ENCODE measurements around the gene RUFY3. TPM values are rescaled to one million over a fixed set of nuclear protein-coding genes. Genes with fewer than 3 reads are reported as not detected.

RUFY3 gene
- total and polyA plus RNA-seq, 2 of the 13 experiments (the other 11 are each of a cell fraction or from before 2014, with no cell fraction given): 17.9 to 25.3 TPM

DNA sequence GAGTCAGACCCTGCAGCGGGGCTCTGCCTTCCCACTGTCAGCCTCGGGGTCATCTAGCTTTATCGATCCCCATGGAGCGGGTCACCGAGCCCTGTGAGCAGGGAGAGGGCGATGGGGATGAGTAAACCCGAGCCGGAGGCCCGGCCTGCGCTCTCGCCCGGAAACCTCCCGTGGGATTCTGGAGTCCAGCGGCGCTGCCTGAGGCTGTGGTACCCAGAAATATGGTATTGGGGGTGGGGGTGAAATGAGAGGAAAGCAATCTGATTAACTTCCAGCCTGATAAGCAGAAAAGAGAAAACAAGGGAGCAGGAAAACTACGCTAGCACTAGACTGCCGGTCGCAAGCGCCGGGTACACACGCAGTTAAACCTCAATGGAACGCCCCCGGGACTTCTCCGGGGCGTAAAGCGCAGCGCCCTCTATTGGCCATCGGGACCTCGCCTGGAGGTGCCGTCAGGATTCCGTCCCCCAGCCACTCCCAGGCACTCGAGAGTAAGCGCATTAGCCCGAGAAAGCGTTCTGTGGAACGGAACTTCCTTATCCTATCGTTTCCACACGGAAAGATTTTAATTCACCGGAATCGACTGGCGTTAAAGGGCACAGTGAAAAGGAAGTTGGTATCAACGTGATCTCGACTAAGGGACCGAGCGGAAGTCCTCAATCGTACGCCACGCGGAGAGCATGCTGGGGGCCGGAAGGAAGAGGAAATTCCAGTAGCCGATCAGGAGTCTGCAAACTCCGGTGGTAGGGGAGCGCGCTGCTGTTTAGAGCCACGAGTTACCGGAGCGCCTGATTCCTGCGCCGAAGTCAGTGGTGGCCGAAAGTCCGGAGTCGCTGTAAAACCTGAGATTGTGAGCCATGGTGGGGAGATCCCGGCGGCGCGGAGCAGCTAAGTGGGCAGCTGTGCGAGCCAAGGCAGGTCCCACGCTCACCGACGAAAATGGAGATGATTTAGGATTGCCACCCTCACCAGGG lies 33.7 kb upstream of the RUFY3 start, which contains the start of gene UTP3 (continued):
- TF ChIP-seq, protein P1, sequence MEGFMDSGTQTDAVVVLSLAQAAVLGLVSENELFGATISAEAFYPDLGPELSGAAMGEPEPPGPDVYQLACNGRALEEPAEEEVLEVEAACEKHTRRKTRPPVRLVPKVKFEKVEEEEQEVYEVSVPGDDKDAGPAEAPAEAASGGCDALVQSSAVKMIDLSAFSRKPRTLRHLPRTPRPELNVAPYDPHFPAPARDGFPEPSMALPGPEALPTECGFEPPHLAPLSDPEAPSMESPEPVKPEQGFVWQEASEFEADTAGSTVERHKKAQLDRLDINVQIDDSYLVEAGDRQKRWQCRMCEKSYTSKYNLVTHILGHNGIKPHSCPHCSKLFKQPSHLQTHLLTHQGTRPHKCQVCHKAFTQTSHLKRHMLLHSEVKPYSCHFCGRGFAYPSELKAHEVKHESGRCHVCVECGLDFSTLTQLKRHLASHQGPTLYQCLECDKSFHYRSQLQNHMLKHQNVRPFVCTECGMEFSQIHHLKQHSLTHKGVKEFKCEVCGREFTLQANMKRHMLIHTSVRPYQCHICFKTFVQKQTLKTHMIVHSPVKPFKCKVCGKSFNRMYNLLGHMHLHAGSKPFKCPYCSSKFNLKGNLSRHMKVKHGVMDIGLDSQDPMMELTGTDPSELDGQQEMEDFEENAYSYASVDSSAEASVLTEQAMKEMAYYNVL (CRISPR knock-in tag; IDR thresholded peaks at IDR 0.05; ENCODE audit: borderline replicate concordance): no peak; the same call in 1 of the 2 replicates
- TF ChIP-seq SMAD1 (CRISPR knock-in tag; IDR thresholded peaks at IDR 0.05; ENCODE audit: borderline replicate concordance, low read depth) (peak; percentile 50; the same call in 1 of the 2 replicates), ZNF790 (CRISPR knock-in tag; IDR thresholded peaks at IDR 0.05; ENCODE audit: borderline replicate concordance) (no peak; the same call in 1 of the 2 replicates), ZC3H13 (CRISPR knock-in tag; IDR thresholded peaks at IDR 0.05) (no peak; the same call in none of the 2 replicates), ZKSCAN5 (CRISPR knock-in tag; IDR thresholded peaks at IDR 0.05) (no peak), SNRNP70 (IDR thresholded peaks at IDR 0.05; ENCODE audit: low read depth, low read length) (no peak), ZNF782 (CRISPR knock-in tag; IDR thresholded peaks at IDR 0.05; ENCODE audit: borderline replicate concordance) (peak; percentile 84; the same call in 1 of the 2 replicates), NFRKB (IDR thresholded peaks at IDR 0.05) (no peak), SMYD3 (CRISPR knock-in tag; IDR thresholded peaks at IDR 0.05) (no peak; the same call in 1 of the 2 replicates), ZSCAN25 (CRISPR knock-in tag; IDR thresholded peaks at IDR 0.05) (peak; percentile 75), KLF13 (CRISPR knock-in tag; IDR thresholded peaks at IDR 0.05) (no peak), HNRNPLL (IDR thresholded peaks at IDR 0.05; ENCODE audit: low read depth, low read length, poor library complexity, severe bottlenecking) (peak; percentile 82), RNF2 (conservative IDR thresholded peaks at IDR 0.05; ENCODE audit: low read depth) (peak; percentile 89), ZNF672 (CRISPR knock-in tag; IDR thresholded peaks at IDR 0.05) (no peak), ZC3H4 (CRISPR knock-in tag; IDR thresholded peaks at IDR 0.05; ENCODE audit: borderline replicate concordance) (no peak), SAP130 (CRISPR knock-in tag; IDR thresholded peaks at IDR 0.05; ENCODE audit: low read depth) (peak; percentile 95), ZNF10 (CRISPR knock-in tag; IDR thresholded peaks at IDR 0.05; ENCODE audit: borderline replicate concordance, low read depth) (no peak; the same call in 1 of the 2 replicates), KDM5B (CRISPR knock-in tag; IDR thresholded peaks at IDR 0.05; ENCODE audit: borderline replicate concordance) (no peak; the same call in 1 of the 2 replicates), ZBTB20 (CRISPR knock-in tag; IDR thresholded peaks at IDR 0.05; ENCODE audit: borderline replicate concordance, low read depth) (peak; percentile 75; the same call in 1 of the 2 replicates), SP2 (CRISPR knock-in tag; IDR thresholded peaks at IDR 0.05) (peak; percentile 62; the same call in 1 of the 2 replicates), ZNF501 (CRISPR knock-in tag; IDR thresholded peaks at IDR 0.05) (peak; percentile 93)
- TF ChIP-seq, protein P2, sequence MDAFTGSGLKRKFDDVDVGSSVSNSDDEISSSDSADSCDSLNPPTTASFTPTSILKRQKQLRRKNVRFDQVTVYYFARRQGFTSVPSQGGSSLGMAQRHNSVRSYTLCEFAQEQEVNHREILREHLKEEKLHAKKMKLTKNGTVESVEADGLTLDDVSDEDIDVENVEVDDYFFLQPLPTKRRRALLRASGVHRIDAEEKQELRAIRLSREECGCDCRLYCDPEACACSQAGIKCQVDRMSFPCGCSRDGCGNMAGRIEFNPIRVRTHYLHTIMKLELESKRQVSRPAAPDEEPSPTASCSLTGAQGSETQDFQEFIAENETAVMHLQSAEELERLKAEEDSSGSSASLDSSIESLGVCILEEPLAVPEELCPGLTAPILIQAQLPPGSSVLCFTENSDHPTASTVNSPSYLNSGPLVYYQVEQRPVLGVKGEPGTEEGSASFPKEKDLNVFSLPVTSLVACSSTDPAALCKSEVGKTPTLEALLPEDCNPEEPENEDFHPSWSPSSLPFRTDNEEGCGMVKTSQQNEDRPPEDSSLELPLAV (CRISPR knock-in tag; conservative IDR thresholded peaks at IDR 0.05; ENCODE audit: low read depth): no peak
- TF ChIP-seq, protein P3, sequence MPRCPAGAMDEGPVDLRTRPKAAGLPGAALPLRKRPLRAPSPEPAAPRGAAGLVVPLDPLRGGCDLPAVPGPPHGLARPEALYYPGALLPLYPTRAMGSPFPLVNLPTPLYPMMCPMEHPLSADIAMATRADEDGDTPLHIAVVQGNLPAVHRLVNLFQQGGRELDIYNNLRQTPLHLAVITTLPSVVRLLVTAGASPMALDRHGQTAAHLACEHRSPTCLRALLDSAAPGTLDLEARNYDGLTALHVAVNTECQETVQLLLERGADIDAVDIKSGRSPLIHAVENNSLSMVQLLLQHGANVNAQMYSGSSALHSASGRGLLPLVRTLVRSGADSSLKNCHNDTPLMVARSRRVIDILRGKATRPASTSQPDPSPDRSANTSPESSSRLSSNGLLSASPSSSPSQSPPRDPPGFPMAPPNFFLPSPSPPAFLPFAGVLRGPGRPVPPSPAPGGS (CRISPR knock-in tag; IDR thresholded peaks at IDR 0.05): peak; percentile 54; the same call in 1 of the 2 replicates
